HUES48 (cell line): ENCODE measurements around the gene AGBL4.
"Not testable (repeated sequence)": the region's sequence is repeated elsewhere in the genome, so short reads cannot be mapped to it uniquely, and the experiment has no call there.

Experiments
- H3K27ac ChIP-seq: one replicate; pipeline ENCODE4 v1.7.0; 2013; ENCODE audit warnings: low read depth, low read length, inconsistent platforms
- H3K27me3 ChIP-seq: 2 replicates; pipeline ENCODE4 v1.6.1; 2013; ENCODE audit warnings: mild to moderate bottlenecking, low read length; ENCODE audit not compliant: control insufficient read depth, insufficient read depth
- H3K36me3 ChIP-seq: 2 replicates; pipeline ENCODE4 v1.6.1; 2013; ENCODE audit warnings: low read length; ENCODE audit not compliant: control insufficient read depth, insufficient read depth
- H3K4me1 ChIP-seq: 2 replicates; pipeline ENCODE4 v1.6.1; 2013; ENCODE audit warnings: mild to moderate bottlenecking, low read length; ENCODE audit not compliant: control insufficient read depth, insufficient read depth
- H3K4me3 ChIP-seq: 2 replicates; pipeline ENCODE4 v1.5.1; 2013; ENCODE audit warnings: mild to moderate bottlenecking, low read depth, low read length
- H3K9ac ChIP-seq: 2 replicates; pipeline ENCODE4 v1.6.1; 2013; ENCODE audit warnings: mild to moderate bottlenecking, low read depth, low read length, moderate library complexity
- H3K9me3 ChIP-seq: 2 replicates; pipeline ENCODE4 v1.6.1; 2013; ENCODE audit warnings: low read length; ENCODE audit not compliant: control insufficient read depth, insufficient read depth

Gene AGBL4

GRCh38 chr1:49915301-49915700, 108.5 kb downstream of the AGBL4 start:
- not testable (repeated sequence) for H3K9ac ChIP-seq, H3K4me3 ChIP-seq, H3K36me3 ChIP-seq, H3K4me1 ChIP-seq, H3K27ac ChIP-seq, H3K27me3 ChIP-seq
- peaks cover 44% of the 10 kb centered on the region for H3K9me3 ChIP-seq

DNA sequence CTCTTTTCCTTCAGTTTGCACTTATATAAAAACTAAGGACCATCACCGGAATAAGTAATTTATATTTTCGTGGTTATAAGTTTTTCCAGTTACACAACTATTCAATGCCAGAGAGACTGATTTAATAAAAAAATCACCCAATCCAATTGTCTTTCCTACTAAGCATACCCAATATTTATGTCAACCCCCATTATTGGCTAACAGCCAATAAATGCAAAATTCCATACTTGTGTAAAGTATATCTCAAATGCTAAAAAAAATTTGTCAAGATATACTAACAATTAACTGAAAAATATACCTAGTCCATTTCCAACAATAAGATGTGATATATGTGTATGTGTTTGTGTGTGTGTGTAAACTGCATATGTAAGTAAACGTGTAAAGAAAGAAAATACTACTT, 117.4 kb downstream of the AGBL4 start:
- H3K27ac ChIP-seq = no peak overlapping the region
- H3K9me3 ChIP-seq = peaks cover 11% of the 10 kb centered on the region
- no peak overlapping the region for H3K9ac ChIP-seq
- no peaks in the 10 kb centered on the region for H3K36me3 ChIP-seq
- H3K4me1 ChIP-seq = no peaks in the 10 kb centered on the region
- H3K27me3 ChIP-seq = no peaks in the 10 kb centered on the region
- no peak overlapping the region for H3K4me3 ChIP-seq

GRCh38 chr1:49864581-49864980, 159.2 kb downstream of the AGBL4 start:
- Histone ChIP-seq H3K27me3 (no peaks in the 10 kb centered on the region), H3K36me3 (no peaks in the 10 kb centered on the region), H3K27ac (no peak overlapping the region), H3K9ac (no peak overlapping the region), H3K9me3 (peaks cover 6% of the 10 kb centered on the region), H3K4me3 (no peak overlapping the region), H3K4me1 (no peaks in the 10 kb centered on the region)

DNA sequence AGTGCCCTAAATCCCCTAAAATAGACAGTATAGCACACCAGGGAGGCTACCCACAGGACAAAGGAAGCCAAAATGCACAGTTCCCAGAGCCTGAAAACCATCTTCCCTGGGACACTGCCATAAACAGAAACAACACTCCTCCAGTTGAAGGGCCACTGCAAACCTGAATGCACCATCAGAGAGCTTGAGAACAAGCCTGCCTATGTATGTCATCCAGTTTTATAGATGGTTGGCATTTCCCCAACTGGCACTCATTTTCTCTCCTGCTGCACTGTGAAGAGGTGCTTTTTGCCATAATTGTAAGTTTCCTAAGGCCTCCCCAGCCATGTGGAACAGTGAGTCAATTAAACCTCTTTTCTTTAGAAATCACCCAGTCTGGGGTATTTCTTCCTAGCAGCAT, 169.0 kb downstream of the AGBL4 start:
- Histone ChIP-seq H3K4me3 (no peak overlapping the region), H3K9ac (no peak overlapping the region), H3K27ac (no peak overlapping the region), H3K27me3 (no peaks in the 10 kb centered on the region), H3K36me3 (no peaks in the 10 kb centered on the region), H3K4me1 (no peaks in the 10 kb centered on the region), H3K9me3 (peaks cover 26% of the 10 kb centered on the region)

GRCh38 chr1:49842596-49842995, 181.2 kb downstream of the AGBL4 start:
- Histone ChIP-seq H3K4me3 (no peak overlapping the region), H3K4me1 (no peaks in the 10 kb centered on the region), H3K27ac (no peak overlapping the region), H3K9me3 (peaks cover 78% of the 10 kb centered on the region), H3K27me3 (no peaks in the 10 kb centered on the region), H3K36me3 (no peaks in the 10 kb centered on the region), H3K9ac (no peak overlapping the region)

DNA sequence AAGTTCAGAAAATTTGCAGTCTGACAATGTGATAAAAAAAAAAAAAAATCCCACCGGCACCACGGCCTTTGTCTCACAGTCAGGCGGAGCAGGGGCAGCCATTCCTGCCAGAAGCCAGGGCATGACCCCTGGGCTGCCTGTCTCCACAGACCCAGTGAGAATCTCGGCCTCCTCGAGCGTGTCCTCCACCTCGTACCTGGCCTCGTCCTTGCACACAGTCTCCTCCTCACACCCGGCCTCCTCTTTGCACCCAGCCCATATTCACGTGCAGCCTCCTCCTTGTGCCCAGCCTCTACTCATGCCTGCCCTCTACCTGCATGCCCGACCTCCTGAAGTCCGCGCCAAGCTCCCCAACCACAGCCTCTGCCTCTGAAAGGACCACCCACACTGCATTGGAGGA, 182.0 kb downstream of the AGBL4 start:
- Histone ChIP-seq H3K27me3 (no peaks in the 10 kb centered on the region), H3K9me3 (peaks cover 80% of the 10 kb centered on the region), H3K27ac (no peak overlapping the region), H3K4me1 (no peaks in the 10 kb centered on the region), H3K36me3 (no peaks in the 10 kb centered on the region), H3K4me3 (no peak overlapping the region), H3K9ac (no peak overlapping the region)

DNA sequence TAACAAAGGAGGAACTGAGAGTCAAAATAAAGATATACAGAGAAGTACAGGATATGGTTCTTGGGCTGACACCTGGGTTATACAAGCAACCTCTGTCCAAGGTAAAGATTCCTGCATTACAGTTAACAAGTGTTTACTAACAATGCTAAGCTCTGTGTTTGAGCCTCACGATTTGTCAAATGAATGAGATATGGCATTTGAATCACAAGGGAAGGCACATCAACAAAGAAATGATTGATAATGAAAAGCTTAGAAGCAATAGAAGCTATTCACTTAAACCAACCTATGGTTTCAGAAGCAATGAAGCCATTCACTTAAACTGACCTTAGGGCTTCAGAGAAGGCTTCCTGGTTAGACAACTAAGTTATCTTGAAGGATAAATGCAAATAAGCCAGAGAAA, 199.5 kb downstream of the AGBL4 start:
- H3K4me3 ChIP-seq = no peak overlapping the region
- no peak overlapping the region for H3K9ac ChIP-seq
- no peak overlapping the region for H3K27ac ChIP-seq
- H3K36me3 ChIP-seq = no peaks in the 10 kb centered on the region
- H3K27me3 ChIP-seq = no peaks in the 10 kb centered on the region
- peaks cover 24% of the 10 kb centered on the region for H3K9me3 ChIP-seq
- no peaks in the 10 kb centered on the region; the same call in 1 of the 2 replicates for H3K4me1 ChIP-seq

- no peak overlapping the region for H3K9ac ChIP-seq
- no peaks in the 10 kb centered on the region for H3K27me3 ChIP-seq
- H3K4me3 ChIP-seq = no peak overlapping the region
- H3K4me1 ChIP-seq = no peaks in the 10 kb centered on the region
- H3K36me3 ChIP-seq = no peaks in the 10 kb centered on the region
- no peak overlapping the region for H3K27ac ChIP-seq
- peaks cover 28% of the 10 kb centered on the region for H3K9me3 ChIP-seq
Measured at GRCh38 chr1:49817681-49818080, 206.1 kb downstream of the AGBL4 start.

- not testable (repeated sequence) for H3K9ac ChIP-seq, H3K4me3 ChIP-seq, H3K4me1 ChIP-seq, H3K27ac ChIP-seq, H3K27me3 ChIP-seq, H3K36me3 ChIP-seq
- peaks cover 32% of the 10 kb centered on the region for H3K9me3 ChIP-seq
Measured at GRCh38 chr1:49787013-49787412, 236.7 kb downstream of the AGBL4 start.

GRCh38 chr1:49765034-49765433, 258.7 kb downstream of the AGBL4 start:
- Histone ChIP-seq H3K27ac (no peak overlapping the region), H3K4me1 (no peaks in the 10 kb centered on the region), H3K36me3 (no peaks in the 10 kb centered on the region), H3K9ac (no peak overlapping the region), H3K9me3 (peaks cover 25% of the 10 kb centered on the region; the same call in 1 of the 2 replicates), H3K4me3 (no peak overlapping the region), H3K27me3 (no peaks in the 10 kb centered on the region)

GRCh38 chr1:49738118-49738517, 285.6 kb downstream of the AGBL4 start:
- not testable (repeated sequence) for H3K36me3 ChIP-seq, H3K9ac ChIP-seq, H3K27ac ChIP-seq, H3K4me1 ChIP-seq, H3K4me3 ChIP-seq, H3K27me3 ChIP-seq
- H3K9me3 ChIP-seq = peaks cover 50% of the 10 kb centered on the region

DNA sequence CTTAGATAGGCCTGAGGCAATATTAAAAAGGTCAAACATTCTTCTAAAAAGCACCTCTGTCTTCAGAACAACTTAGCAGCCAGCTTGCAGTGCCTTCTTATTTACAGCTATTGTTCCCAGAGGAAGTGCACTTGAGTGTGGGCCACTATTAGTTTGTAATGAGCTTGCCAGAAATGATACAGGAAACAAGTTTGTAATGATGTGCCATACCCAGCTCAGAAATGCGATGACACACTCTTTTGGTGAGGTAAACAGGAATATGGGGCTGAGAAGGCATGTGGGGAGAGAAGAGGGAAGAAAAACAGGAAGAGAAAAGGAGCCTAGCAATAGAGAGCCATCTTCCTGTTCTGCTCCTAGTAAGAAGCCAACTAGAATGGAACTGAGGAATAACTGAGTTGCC, 295.4 kb downstream of the AGBL4 start:
- H3K36me3 ChIP-seq = no peaks in the 10 kb centered on the region
- H3K4me1 ChIP-seq = no peaks in the 10 kb centered on the region
- no peak overlapping the region for H3K27ac ChIP-seq
- no peaks in the 10 kb centered on the region for H3K27me3 ChIP-seq
- no peak overlapping the region for H3K9ac ChIP-seq
- H3K9me3 ChIP-seq = peaks cover 83% of the 10 kb centered on the region
- no peak overlapping the region for H3K4me3 ChIP-seq
